ENCODE measurements around the gene SENP5. TPM values are rescaled to one million over a fixed set of nuclear protein-coding genes. Genes with fewer than 3 reads are reported as not detected.
"Not testable (repeated sequence)": the region's sequence is repeated elsewhere in the genome, so short reads cannot be mapped to it uniquely, and the experiment has no call there.

SENP5 gene
- total and polyA plus RNA-seq, 7 donors, result 4.2 to 54.6 (median 41.5) TPM

DNA sequence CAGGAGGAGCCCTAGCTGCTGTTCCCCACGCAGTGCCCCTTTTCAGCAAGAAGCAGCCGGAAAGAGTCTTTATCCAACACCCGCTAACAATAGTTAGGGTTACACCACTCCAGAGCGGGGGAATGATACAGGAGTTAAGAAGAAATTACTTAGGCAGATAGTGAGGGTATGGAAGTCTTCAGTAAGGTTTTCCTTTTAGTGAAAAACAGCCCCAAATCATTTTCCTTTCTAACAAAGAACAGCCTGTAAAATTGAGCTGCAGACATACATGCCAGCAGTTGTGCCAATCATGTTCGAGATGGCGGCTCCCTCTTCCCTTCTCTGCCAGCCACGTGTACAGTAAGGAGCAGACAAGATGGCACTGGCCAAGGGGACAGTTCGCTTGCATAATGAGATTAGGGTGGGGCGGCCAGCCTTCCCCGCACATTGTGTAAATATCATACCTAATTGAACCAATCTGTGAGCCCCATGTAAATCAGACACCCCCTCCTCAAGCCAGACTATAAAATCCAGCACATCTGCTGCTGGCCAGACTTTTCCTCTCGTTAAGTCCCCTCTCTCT, 18.5 kb upstream of the SENP5 start:
- Histone ChIP-seq H3K4me3 (no peak overlapping the region), H3K27me3 (no peaks in the 10 kb centered on the region), H3K36me3 (no peaks in the 10 kb centered on the region), H3K27ac (no peak overlapping the region), H3K9me3 (no peaks in the 10 kb centered on the region), H3K4me1 (no peaks in the 10 kb centered on the region)
- 79 to 85% methylated on average over 11 of the region's 11 CpGs for WGBS, 2 donors
- TF ChIP-seq, protein P1, sequence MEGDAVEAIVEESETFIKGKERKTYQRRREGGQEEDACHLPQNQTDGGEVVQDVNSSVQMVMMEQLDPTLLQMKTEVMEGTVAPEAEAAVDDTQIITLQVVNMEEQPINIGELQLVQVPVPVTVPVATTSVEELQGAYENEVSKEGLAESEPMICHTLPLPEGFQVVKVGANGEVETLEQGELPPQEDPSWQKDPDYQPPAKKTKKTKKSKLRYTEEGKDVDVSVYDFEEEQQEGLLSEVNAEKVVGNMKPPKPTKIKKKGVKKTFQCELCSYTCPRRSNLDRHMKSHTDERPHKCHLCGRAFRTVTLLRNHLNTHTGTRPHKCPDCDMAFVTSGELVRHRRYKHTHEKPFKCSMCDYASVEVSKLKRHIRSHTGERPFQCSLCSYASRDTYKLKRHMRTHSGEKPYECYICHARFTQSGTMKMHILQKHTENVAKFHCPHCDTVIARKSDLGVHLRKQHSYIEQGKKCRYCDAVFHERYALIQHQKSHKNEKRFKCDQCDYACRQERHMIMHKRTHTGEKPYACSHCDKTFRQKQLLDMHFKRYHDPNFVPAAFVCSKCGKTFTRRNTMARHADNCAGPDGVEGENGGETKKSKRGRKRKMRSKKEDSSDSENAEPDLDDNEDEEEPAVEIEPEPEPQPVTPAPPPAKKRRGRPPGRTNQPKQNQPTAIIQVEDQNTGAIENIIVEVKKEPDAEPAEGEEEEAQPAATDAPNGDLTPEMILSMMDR (IDR thresholded peaks at IDR 0.05), result no peak
- no peak for TF ChIP-seq POLR2AphosphoS5 (IDR thresholded peaks at IDR 0.05)
- no peak for TF ChIP-seq EP300 (IDR thresholded peaks at IDR 0.05)
- TF ChIP-seq POLR2A (IDR thresholded peaks at IDR 0.05), result no peak
- intact Hi-C loops (cut with DNase I), result no loop called here
- no peak for DNase-seq

DNA sequence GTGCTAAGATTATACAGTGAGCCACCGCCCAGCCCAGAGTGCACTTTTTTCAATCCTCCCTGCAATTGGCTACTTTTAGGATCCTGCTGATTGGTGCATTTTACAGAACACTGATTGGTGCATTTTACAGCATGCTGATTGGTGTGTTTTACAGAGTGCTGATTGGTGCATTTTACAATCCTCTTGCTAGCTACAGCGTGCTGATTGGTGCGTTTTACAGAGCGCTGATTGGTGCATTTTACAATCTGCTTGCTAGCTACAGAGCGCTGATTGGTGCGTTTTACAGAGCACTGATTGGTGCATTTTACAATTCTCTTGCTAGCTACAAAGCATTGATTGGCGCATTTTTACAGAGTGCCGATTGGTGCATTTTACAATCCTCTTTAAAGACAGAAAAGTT, 4.7 kb upstream of the SENP5 start:
- H3K4me1 ChIP-seq; H3K9me3 ChIP-seq; H3K27ac ChIP-seq; H3K27me3 ChIP-seq; DNase-seq; H3K36me3 ChIP-seq; H3K4me3 ChIP-seq; intact Hi-C loops (cut with DNase I): not testable (repeated sequence)
- 96 to 97% methylated on average over 8 of the region's 8 CpGs for WGBS, 2 donors

DNA sequence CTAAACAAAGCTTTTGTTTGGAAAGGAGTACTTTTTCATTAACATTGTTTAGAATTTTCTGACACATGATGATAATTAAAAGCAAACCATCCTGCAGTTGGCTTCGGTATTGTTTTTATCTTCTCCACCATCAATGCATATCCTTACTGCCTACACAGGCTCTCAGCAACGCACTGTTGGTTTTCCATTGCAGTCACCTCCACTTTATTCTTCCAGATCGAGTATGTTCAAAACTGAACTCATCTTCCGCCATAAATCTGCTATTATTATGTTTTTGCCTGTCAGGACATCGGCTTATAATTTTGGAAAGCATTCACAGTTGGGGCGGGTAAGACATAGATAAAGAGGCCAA, 589 bp upstream of the SENP5 start:
- WGBS, 2 donors, result 32 to 39% methylated on average over 6 of the region's 6 CpGs

GRCh38 chr3:196868297-196868661, 559 bp downstream of the SENP5 start:
- Histone ChIP-seq H3K4me1 (peaks cover 0 to 47% (median 29%) of the 10 kb centered on the region in 4 donors), H3K36me3 (peaks cover 0 to 8% (median 0%) of the 10 kb centered on the region in 4 donors), H3K4me3 (peak overlapping the region; percentile 83 to 100 (median 98)), H3K27me3 (no peaks in the 10 kb centered on the region), H3K9me3 (no peaks in the 10 kb centered on the region), H3K27ac (peak overlapping the region; percentile 94 to 100 (median 96))
- intact Hi-C loops (cut with DNase I), result no loop called here
- TF ChIP-seq POLR2AphosphoS5 (IDR thresholded peaks at IDR 0.05), result no peak
- TF ChIP-seq, protein P1 (IDR thresholded peaks at IDR 0.05), result no peak
- no peak for TF ChIP-seq POLR2A (IDR thresholded peaks at IDR 0.05)
- TF ChIP-seq EP300 (IDR thresholded peaks at IDR 0.05), result no peak
- 0% methylated on average over 29 of the region's 29 CpGs for WGBS, 2 donors
- DNase-seq, result no peak

More for the DNA sequence above, 589 bp upstream of the SENP5 start:
- Histone ChIP-seq H3K27ac (peak overlapping the region; percentile 94 to 100 (median 96)), H3K9me3 (no peaks in the 10 kb centered on the region), H3K4me3 (peak overlapping the region; percentile 83 to 100 (median 98)), H3K27me3 (no peaks in the 10 kb centered on the region), H3K36me3 (peaks cover 0 to 8% (median 0%) of the 10 kb centered on the region in 4 donors), H3K4me1 (peaks cover 0 to 43% (median 24%) of the 10 kb centered on the region in 4 donors)
- DNase-seq, result no peak
- TF ChIP-seq, protein P1 (IDR thresholded peaks at IDR 0.05), result no peak
- no peak for TF ChIP-seq POLR2AphosphoS5 (IDR thresholded peaks at IDR 0.05)
- no peak for TF ChIP-seq POLR2A (IDR thresholded peaks at IDR 0.05)
- no peak for TF ChIP-seq EP300 (IDR thresholded peaks at IDR 0.05)
- intact Hi-C loops (cut with DNase I), result loop anchor here (1.0 kb wide), 3 partner anchors 75 to 155 kb away; partner anchors contain the start of genes CEP19, NCBP2, PAK2 and PIGX

GRCh38 chr3:196872316-196872715, 4.6 kb downstream of the SENP5 start:
- WGBS, 2 donors, result 84 to 92% methylated on average over 4 of the region's 4 CpGs
- Histone ChIP-seq H3K27ac (no peak overlapping the region), H3K9me3 (no peaks in the 10 kb centered on the region), H3K4me3 (no peak overlapping the region), H3K27me3 (no peaks in the 10 kb centered on the region), H3K4me1 (peaks cover 0 to 43% (median 29%) of the 10 kb centered on the region in 4 donors), H3K36me3 (peaks cover 0 to 8% (median 0%) of the 10 kb centered on the region in 4 donors)
- no peak for DNase-seq
- TF ChIP-seq, protein P1 (IDR thresholded peaks at IDR 0.05), result no peak
- no peak for TF ChIP-seq POLR2A (IDR thresholded peaks at IDR 0.05)
- no peak for TF ChIP-seq POLR2AphosphoS5 (IDR thresholded peaks at IDR 0.05)
- TF ChIP-seq EP300 (IDR thresholded peaks at IDR 0.05), result no peak
- intact Hi-C loops (cut with DNase I), result no loop called here

- H3K9me3 ChIP-seq; intact Hi-C loops (cut with DNase I); H3K27ac ChIP-seq; DNase-seq; H3K27me3 ChIP-seq; H3K36me3 ChIP-seq; H3K4me3 ChIP-seq: not testable (repeated sequence)
- peaks cover 0 to 27% (median 18%) of the 10 kb centered on the region in 4 donors for H3K4me1 ChIP-seq
- WGBS, 2 donors, result 93 to 94% methylated on average over 7 of the region's 7 CpGs
Measured at GRCh38 chr3:196874511-196875094, 6.9 kb downstream of the SENP5 start.
